NCI-H2227 (cell line): ENCODE results near the gene MRPL45.

Experiments used
- DNase-seq: peaks from one replicate; lab custom pipeline; 2025; ENCODE audit not compliant: unreplicated experiment; lab: John Stamatoyannopoulos, UW

Gene MRPL45

GRCh38 chr17:38324772-38325171 is 27.8 kb downstream of the MRPL45 start:
- no peak for DNase-seq

GRCh38 chr17:38325221-38325851 is 28.4 kb downstream of the MRPL45 start:
- peak; percentile 22 for DNase-seq

GRCh38 chr17:38326996-38327792 is 30.2 kb downstream of the MRPL45 start:
- DNase-seq, result no peak

GRCh38 chr17:38327936-38328335 is 31.0 kb downstream of the MRPL45 start:
- DNase-seq, result no peak

- no peak for DNase-seq
Measured at GRCh38 chr17:38328620-38329019, 31.7 kb downstream of the MRPL45 start.

- DNase-seq, result no peak
Measured at GRCh38 chr17:38329284-38329683, 32.3 kb downstream of the MRPL45 start.

- DNase-seq, result no peak
Measured at GRCh38 chr17:38329808-38330730, 33.1 kb downstream of the MRPL45 start.

GRCh38 chr17:38330941-38331411 is 34.0 kb downstream of the MRPL45 start:
- DNase-seq, result no peak

GRCh38 chr17:38332735-38333134 is 35.8 kb downstream of the MRPL45 start:
- DNase-seq, result no peak

GRCh38 chr17:38333635-38334295 is 36.8 kb downstream of the MRPL45 start:
- DNase-seq, result peak; percentile 51

- DNase-seq, result no peak
Measured at GRCh38 chr17:38334480-38335364, 37.8 kb downstream of the MRPL45 start.

GRCh38 chr17:38336838-38337237 is 39.9 kb downstream of the MRPL45 start:
- DNase-seq, result no peak

- DNase-seq, result no peak
Measured at GRCh38 chr17:38338053-38338452, 41.1 kb downstream of the MRPL45 start.

- no peak for DNase-seq
Measured at GRCh38 chr17:38338535-38338934, 41.6 kb downstream of the MRPL45 start.

GRCh38 chr17:38339891-38340290 is 42.9 kb downstream of the MRPL45 start:
- no peak for DNase-seq

GRCh38 chr17:38341035-38341721 is 44.2 kb downstream of the MRPL45 start:
- DNase-seq, result peak; percentile 82

- no peak for DNase-seq
Measured at GRCh38 chr17:38342886-38343607, 46.1 kb downstream of the MRPL45 start.

GRCh38 chr17:38343608-38344419 is 46.8 kb downstream of the MRPL45 start, which contains the start of gene GPR179:
Gene GPR179 (minus strand): TSS chr17:38343956. CDS start chr17:38343789, 167 bp downstream.
- peak; percentile 78 for DNase-seq
